RWPE1 (cell line): ENCODE results near the gene SLC26A2.
A peak's percentile ranks its signal among the peaks of the same experiment; 100 is the strongest.

Source experiments
- CTCF ChIA-PET: fragments of 350-600 bp; sonication (Branson Sonifier 250); formaldehyde crosslinking; extraction: SDS; loops from one replicate; lab custom pipeline; 2021; lab: Yijun Ruan, JAX
- POLR2A ChIA-PET: fragments of 400-600 bp; formaldehyde crosslinking; extraction: SDS; loops from one replicate; lab custom pipeline; 2020; ENCODE audit warnings: antibody characterized with exemption; ENCODE audit not compliant: low non-redundant PET; lab: Yijun Ruan, JAX
- DNase-seq: peaks from one replicate; pipeline ENCODE4 v3.0.0; 2012; ENCODE audit warnings: low spot score
- H3K27ac ChIP-seq: fragments of 450-650 bp; 2 replicates; pipeline ENCODE4 v1.5.1; 2017
- TF ChIP-seq, protein P1 (sequence below): fragments of 450-650 bp; conservative IDR thresholded peaks from 2 replicates; pipeline ENCODE4 v1.5.1; 2017; ENCODE audit warnings: low read depth, mild to moderate bottlenecking

The SLC26A2 gene

DNA sequence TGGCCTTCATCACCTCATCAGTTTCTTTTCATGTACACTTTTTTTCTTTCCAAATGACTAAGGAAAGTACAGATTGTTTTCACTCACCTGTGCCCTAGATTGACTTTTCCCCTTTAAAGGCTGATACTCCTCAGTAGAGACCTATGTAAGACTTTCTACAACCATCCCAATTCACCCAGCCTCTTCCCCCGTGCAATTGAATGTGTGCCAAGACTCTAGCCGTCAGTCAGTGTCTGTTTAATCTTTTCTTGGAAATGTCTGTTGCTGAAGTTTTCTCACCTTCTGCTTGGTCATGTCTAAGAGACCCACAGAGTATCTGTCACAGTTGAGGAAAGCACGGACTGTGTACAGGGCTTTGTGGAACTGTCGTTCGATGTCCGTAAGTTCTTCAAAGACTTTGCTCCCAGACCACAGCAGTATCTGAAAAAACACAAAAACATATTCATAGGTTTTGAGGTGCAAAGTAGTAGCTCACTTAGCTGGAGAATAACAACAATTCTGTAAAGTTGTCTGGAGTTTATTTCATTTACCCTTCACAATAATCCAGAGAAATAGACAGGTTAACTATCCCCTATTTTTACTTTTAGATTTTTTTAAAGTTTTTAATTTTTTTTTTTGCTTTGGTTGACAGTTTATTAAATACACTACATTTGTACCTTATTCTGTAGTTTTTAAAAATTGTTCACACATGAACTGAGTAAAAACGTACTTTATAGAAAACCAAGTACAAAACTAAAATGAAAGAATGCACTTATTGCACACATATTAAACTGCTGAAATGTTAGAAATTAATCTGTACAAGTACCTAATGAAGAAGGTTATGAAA is 29.6 kb upstream of the SLC26A2 start:
- ChIA-PET POLR2A (no interaction called here), CTCF (interaction anchor here (0.7 kb wide), 1 partner anchor 60 kb away, joined by 7 read pairs; no protein-coding TSS in a partner anchor)
- DNase-seq, result no peak
- TF ChIP-seq, protein P1, sequence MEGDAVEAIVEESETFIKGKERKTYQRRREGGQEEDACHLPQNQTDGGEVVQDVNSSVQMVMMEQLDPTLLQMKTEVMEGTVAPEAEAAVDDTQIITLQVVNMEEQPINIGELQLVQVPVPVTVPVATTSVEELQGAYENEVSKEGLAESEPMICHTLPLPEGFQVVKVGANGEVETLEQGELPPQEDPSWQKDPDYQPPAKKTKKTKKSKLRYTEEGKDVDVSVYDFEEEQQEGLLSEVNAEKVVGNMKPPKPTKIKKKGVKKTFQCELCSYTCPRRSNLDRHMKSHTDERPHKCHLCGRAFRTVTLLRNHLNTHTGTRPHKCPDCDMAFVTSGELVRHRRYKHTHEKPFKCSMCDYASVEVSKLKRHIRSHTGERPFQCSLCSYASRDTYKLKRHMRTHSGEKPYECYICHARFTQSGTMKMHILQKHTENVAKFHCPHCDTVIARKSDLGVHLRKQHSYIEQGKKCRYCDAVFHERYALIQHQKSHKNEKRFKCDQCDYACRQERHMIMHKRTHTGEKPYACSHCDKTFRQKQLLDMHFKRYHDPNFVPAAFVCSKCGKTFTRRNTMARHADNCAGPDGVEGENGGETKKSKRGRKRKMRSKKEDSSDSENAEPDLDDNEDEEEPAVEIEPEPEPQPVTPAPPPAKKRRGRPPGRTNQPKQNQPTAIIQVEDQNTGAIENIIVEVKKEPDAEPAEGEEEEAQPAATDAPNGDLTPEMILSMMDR, result no peak
- peak overlapping the region; percentile 24; the same call in 1 of the 2 replicates for H3K27ac ChIP-seq

DNA sequence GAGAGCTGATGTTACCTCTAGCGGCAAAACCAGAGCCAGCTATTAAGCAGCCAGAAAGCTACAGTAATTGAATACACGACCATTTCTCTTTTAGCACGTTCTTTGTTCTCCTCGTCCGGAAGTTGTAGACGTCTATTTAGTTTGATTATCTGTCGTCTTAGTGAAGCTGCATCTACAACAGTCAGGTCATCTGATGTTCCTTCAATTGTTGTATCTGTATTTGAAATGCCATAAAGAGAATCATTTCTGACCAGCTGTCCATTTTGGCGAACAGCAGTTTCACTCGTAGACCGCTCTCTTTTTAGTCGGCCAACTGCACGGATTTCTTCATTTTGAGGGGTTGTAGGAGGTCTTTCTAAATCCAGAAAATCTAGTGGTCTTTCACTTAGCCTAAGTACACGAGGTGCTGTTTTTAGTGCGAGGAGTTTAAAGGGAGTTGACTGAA is 28.5 kb upstream of the SLC26A2 start:
- POLR2A ChIA-PET, result no interaction called here
- H3K27ac ChIP-seq, result no peak overlapping the region
- no peak for DNase-seq
- TF ChIP-seq, protein P1, result no peak
- CTCF ChIA-PET, result interaction anchor here (0.7 kb wide), 1 partner anchor 79 kb away, joined by 3 read pairs; no protein-coding TSS in a partner anchor

DNA sequence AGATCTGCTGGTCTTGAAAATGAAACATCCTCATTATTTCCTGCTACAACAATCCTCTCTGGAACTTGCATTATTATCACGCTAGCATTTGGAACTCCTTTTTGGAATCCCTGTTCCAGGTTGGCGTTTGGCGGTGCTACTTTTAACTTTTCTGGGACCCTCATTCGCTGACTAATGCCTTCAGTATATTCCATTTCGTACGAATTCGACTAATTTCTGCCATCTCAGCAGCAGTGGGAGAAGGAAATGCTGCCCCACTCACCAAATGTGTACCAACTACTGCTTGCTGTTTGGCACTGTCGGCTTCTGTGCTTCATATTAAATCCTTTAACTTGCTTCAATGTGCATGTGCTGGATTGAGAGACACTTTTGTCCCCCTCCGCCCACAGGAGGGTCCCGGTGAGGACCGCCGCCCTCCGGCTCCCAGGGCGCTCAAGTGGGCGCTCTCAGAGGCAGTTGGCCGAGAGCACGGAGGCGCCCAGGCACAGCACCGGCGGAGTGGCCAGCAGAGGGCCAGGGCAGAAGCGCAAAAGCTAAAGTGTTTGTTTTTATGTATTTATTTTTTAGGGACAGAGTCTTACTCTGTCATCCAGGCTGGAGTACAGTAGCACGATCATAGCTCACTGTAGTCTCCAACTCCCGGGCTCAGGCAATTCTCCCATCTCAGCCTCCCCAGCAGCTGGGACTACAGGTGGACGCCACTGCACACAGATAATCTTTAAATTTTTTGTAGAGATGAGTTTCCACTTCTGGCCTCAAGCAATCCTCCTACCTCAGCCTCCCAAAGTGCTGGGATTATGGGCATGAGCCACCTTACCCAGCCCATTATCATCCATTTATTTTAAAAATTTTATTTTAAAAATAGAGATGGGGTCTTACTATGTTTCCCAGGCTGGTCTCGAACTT is 27.9 kb upstream of the SLC26A2 start:
- POLR2A ChIA-PET, result no interaction called here
- CTCF ChIA-PET, result interaction anchor here (0.7 kb wide), 1 partner anchor 80 kb away, joined by 3 read pairs; no protein-coding TSS in a partner anchor
- no peak for DNase-seq
- H3K27ac ChIP-seq, result no peak overlapping the region
- TF ChIP-seq, protein P1, result no peak

DNA sequence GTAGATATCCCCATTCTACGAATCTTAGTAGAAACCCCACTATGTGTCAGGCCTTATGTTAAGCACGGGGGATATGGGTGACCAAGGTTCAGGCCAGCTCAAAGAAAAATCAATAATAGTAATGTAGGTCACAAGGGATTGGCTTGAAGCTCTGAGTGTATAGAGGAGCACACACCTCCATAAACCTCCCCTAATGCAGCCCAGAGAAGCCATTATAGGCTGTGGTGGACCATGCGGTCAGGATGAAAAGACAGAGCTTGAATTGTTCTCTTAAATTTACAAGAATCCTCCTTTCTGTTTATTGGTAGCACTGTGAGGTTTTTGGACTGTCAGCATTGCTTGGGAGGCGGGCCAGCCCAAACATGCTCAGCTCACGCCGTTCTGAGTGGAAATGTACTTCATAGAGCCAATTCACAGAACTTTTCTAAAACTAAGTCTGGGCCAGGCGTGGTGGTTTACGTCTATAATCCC is 25.1 kb upstream of the SLC26A2 start:
- DNase-seq, result no peak
- ChIA-PET POLR2A (interaction anchor here (0.7 kb wide), 1 partner anchor 25 kb away, joined by 3 read pairs; the partner anchor contains the start of gene SLC26A2), CTCF (interaction anchor here (0.7 to 1.4 kb wide), 5 partner anchors 9 to 367 kb away, joined by 3 to 9 read pairs (median 4); partner anchors contain the start of gene ARSI)
- peak overlapping the region; percentile 73 for H3K27ac ChIP-seq
- TF ChIP-seq, protein P1, result no peak

DNA sequence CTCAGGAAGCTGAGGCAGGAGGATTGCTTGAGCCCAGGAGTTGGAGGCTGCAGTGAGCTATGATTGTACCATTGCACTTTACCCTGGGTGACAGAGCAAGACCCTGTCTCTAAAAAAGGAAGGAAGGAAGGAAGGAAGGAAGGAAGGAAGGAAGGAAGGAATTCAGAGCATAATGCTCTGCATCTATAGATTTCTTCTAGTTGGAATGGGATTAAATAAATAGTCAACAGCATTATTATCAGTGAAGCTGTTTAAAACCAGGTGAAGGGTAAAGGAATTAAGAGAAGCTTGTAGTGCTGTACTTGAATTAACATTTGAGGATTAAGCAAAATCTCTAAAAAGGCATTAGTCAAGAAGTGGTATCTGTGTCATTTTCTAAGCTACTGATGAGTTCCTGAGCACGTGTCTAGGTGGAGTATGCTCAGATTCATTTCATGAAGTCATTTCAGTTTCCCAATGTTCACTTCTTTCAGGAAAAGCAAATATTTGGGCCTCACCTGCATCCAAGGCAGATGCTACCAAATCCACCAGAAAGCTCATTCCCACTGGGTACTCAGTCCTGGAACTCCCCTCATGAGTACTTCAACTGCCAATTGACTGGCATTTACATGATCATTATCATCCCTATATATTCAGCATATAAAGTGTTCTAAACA is 24.4 kb upstream of the SLC26A2 start:
- DNase-seq, result no peak
- CTCF ChIA-PET, result interaction anchor here (0.6 to 1.4 kb wide), 8 partner anchors 10 to 426 kb away, joined by 3 to 9 read pairs (median 4); partner anchors contain the start of gene ARSI
- TF ChIP-seq, protein P1, result no peak
- POLR2A ChIA-PET, result interaction anchor here (0.6 kb wide), 1 partner anchor 25 kb away, joined by 3 read pairs; the partner anchor contains the start of gene SLC26A2
- peak overlapping the region; percentile 73 for H3K27ac ChIP-seq
